IMR-90 (cell line): ENCODE data around the gene MUC5AC. TPM values are rescaled to one million over a fixed set of nuclear protein-coding genes. Genes with fewer than 3 reads are reported as not detected.
A peak's percentile ranks its signal among the peaks of the same experiment; 100 is the strongest.

ENCODE experiments used
- ATAC-seq: fragments of 200-7000 bp; cut with Tn5 transposase; 2 replicates; pipeline ENCODE4 v1.9.1; 2020; ENCODE audit warnings: low read depth, mild to moderate bottlenecking, moderate library complexity
- BruUV-seq: library from RNA; stranded (reverse); fragments of 400-500 nt; replicated peaks from 2 replicates; lab custom pipeline; 2021; lab: Mats Ljungman, UMichigan
- CTCF ChIA-PET: fragments of 300-600 bp; formaldehyde crosslinking; extraction: SDS; loops from one replicate; lab custom pipeline; 2021; ENCODE audit warnings: antibody characterized with exemption; lab: Yijun Ruan, JAX
- POLR2A ChIA-PET: fragments of 300-600 bp; sonication (Branson Sonifier 250); formaldehyde crosslinking; loops from one replicate; lab custom pipeline; 2022; ENCODE audit warnings: antibody characterized with exemption; ENCODE audit not compliant: unreplicated experiment; lab: Charles Lee
- DNase-seq: peaks from one replicate; pipeline ENCODE4 v3.0.0; 2013
- H2AFZ ChIP-seq: replicated peaks from 2 replicates; pipeline ENCODE3; 2013; ENCODE audit warnings: low read length, mild to moderate bottlenecking; ENCODE audit not compliant: poor library complexity
- H2AK5ac ChIP-seq: 2 replicates; pipeline ENCODE4 v1.6.1; 2013; ENCODE audit warnings: low read depth, low read length, inconsistent platforms
- H2AK9ac ChIP-seq: replicated peaks from 2 replicates; pipeline ENCODE3; 2013; ENCODE audit warnings: mild to moderate bottlenecking, low read depth, low read length, moderate library complexity; ENCODE audit not compliant: poor library complexity
- H2BK120ac ChIP-seq: 2 replicates; pipeline ENCODE4 v1.6.1; 2013; ENCODE audit warnings: low read depth, low read length, inconsistent platforms
- H2BK15ac ChIP-seq: 3 replicates; pipeline ENCODE4 v1.6.1; 2013; ENCODE audit warnings: low read depth, low read length, inconsistent platforms
- H2BK20ac ChIP-seq: 2 replicates; pipeline ENCODE4 v1.6.1; 2013; ENCODE audit warnings: low read depth, mild to moderate bottlenecking, inconsistent platforms, low read length, moderate library complexity
- H2BK5ac ChIP-seq: 2 replicates; pipeline ENCODE4 v1.6.1; 2013; ENCODE audit warnings: mild to moderate bottlenecking, low read depth, low read length, inconsistent platforms; ENCODE audit not compliant: poor library complexity, severe bottlenecking
- H3K14ac ChIP-seq: replicated peaks from 2 replicates; pipeline ENCODE4 v1.6.1; 2013; ENCODE audit warnings: low read depth, low read length, inconsistent platforms
- H3K18ac ChIP-seq: 2 replicates; pipeline ENCODE4 v1.6.1; 2013; ENCODE audit warnings: low read depth, low read length, control low read depth
- H3K23ac ChIP-seq: 2 replicates; pipeline ENCODE4 v1.6.1; 2013; ENCODE audit warnings: low read depth, low read length, inconsistent platforms
- H3K27ac ChIP-seq: 2 replicates; pipeline ENCODE4 v1.5.1; 2013; ENCODE audit warnings: mild to moderate bottlenecking, control low read depth, low read length; ENCODE audit not compliant: insufficient read depth
- H3K27me3 ChIP-seq: 2 replicates; pipeline ENCODE4 v1.6.1; 2013; ENCODE audit warnings: low read length; ENCODE audit not compliant: control insufficient read depth, insufficient read depth
- H3K36me3 ChIP-seq: 2 replicates; pipeline ENCODE4 v1.6.1; 2013; ENCODE audit warnings: low read length, mixed read lengths; ENCODE audit not compliant: control insufficient read depth, insufficient read depth
- H3K4ac ChIP-seq: 2 replicates; pipeline ENCODE4 v1.6.1; 2013; ENCODE audit warnings: low read depth, low read length, inconsistent platforms
- H3K4me1 ChIP-seq: 2 replicates; pipeline ENCODE4 v1.6.1; 2013; ENCODE audit warnings: low read length, mixed read lengths; ENCODE audit not compliant: control insufficient read depth, insufficient read depth
- H3K4me2 ChIP-seq: 2 replicates; pipeline ENCODE4 v1.6.1; 2013; ENCODE audit warnings: low read depth, mild to moderate bottlenecking, control low read depth, low read length, moderate library complexity
- H3K4me3 ChIP-seq: 2 replicates; pipeline ENCODE4 v1.5.1; 2013; ENCODE audit warnings: low read depth, mild to moderate bottlenecking, control low read depth, low read length, moderate library complexity; ENCODE audit not compliant: insufficient read depth
- H3K56ac ChIP-seq: 2 replicates; pipeline ENCODE4 v1.6.1; 2013; ENCODE audit warnings: low read length, inconsistent platforms; ENCODE audit not compliant: insufficient read depth; ENCODE audit errors: extremely low read depth
- H3K79me1 ChIP-seq, 2 experiments: 2 replicates each; pipeline ENCODE4 v1.6.1; 2013; ENCODE audit warnings: low read length in 2 of 2, inconsistent platforms in 1 of 2, low read depth in 1 of 2
- H3K9ac ChIP-seq: 2 replicates; pipeline ENCODE4 v1.6.1; 2013; ENCODE audit warnings: low read depth, low read length, control low read depth
- H3K9me1 ChIP-seq: 2 replicates; pipeline ENCODE4 v1.6.1; 2013; ENCODE audit warnings: low read length, inconsistent platforms; ENCODE audit not compliant: insufficient read depth
- H3K9me3 ChIP-seq: 2 replicates; pipeline ENCODE4 v1.6.1; 2013; ENCODE audit warnings: low read length; ENCODE audit not compliant: control insufficient read depth, insufficient read depth
- H4K20me1 ChIP-seq: 2 replicates; pipeline ENCODE4 v1.6.1; 2013; ENCODE audit warnings: low read length, inconsistent platforms; ENCODE audit not compliant: insufficient read depth
- H4K5ac ChIP-seq: 2 replicates; pipeline ENCODE4 v1.6.1; 2013; ENCODE audit warnings: mild to moderate bottlenecking, low read depth, low read length, control low read depth
- H4K8ac ChIP-seq, 2 experiments: 2 replicates each; pipeline ENCODE4 v1.6.1; 2013; ENCODE audit warnings: low read depth in 2 of 2, low read length in 2 of 2, control low read depth in 1 of 2, inconsistent platforms in 1 of 2
- H4K91ac ChIP-seq: 2 replicates; pipeline ENCODE4 v1.6.1; 2013; ENCODE audit warnings: low read depth, low read length, inconsistent platforms; ENCODE audit not compliant: insufficient read depth
- BHLHE40 ChIP-seq: fragments of 150-350 bp; IDR thresholded peaks from 2 replicates; pipeline ENCODE4 v1.6.1; 2016; ENCODE audit warnings: mild to moderate bottlenecking, low read depth, low read length
- CEBPB ChIP-seq: IDR thresholded peaks from 2 replicates; pipeline ENCODE4 v1.6.1; 2012; ENCODE audit warnings: low read depth, low read length, improper control_type of control experiment
- CHD1 ChIP-seq: IDR thresholded peaks from 2 replicates; pipeline ENCODE4 v1.6.1; 2012; ENCODE audit warnings: low read depth, low read length, improper control_type of control experiment
- CTCF ChIP-seq: conservative IDR thresholded peaks from 2 replicates; pipeline ENCODE4 v1.5.1; 2012; ENCODE audit warnings: mild to moderate bottlenecking, low read depth, low read length, improper control_type of control experiment
- ELK1 ChIP-seq: fragments of 150-350 bp; IDR thresholded peaks from 2 replicates; pipeline ENCODE4 v1.6.1; 2016; ENCODE audit warnings: low read depth, mild to moderate bottlenecking, low read length, moderate library complexity, borderline replicate concordance
- FOS ChIP-seq: fragments of 150-350 bp; IDR thresholded peaks from 2 replicates; pipeline ENCODE4 v1.6.1; 2016; ENCODE audit warnings: low read depth, low read length
- MAFK ChIP-seq: IDR thresholded peaks from 2 replicates; pipeline ENCODE4 v1.6.1; 2012; ENCODE audit warnings: low read depth, low read length, improper control_type of control experiment
- MAZ ChIP-seq: IDR thresholded peaks from 2 replicates; pipeline ENCODE4 v1.6.1; 2012; ENCODE audit warnings: low read depth, mild to moderate bottlenecking, low read length, improper control_type of control experiment, moderate library complexity, borderline replicate concordance
- MXI1 ChIP-seq: IDR thresholded peaks from 2 replicates; pipeline ENCODE4 v1.6.1; 2012; ENCODE audit warnings: low read depth, mild to moderate bottlenecking, low read length, moderate library complexity, borderline replicate concordance
- NFE2L2 ChIP-seq: fragments of 150-350 bp; IDR thresholded peaks from 2 replicates; pipeline ENCODE4 v1.6.1; 2016; ENCODE audit warnings: low read depth, mild to moderate bottlenecking, low read length
- POLR2A ChIP-seq: IDR thresholded peaks from 2 replicates; pipeline ENCODE4 v1.6.1; 2012; ENCODE audit warnings: mild to moderate bottlenecking, low read depth, low read length
- RAD21 ChIP-seq: IDR thresholded peaks from 2 replicates; pipeline ENCODE4 v1.6.1; 2012; ENCODE audit warnings: low read length, improper control_type of control experiment
- RCOR1 ChIP-seq: IDR thresholded peaks from 2 replicates; pipeline ENCODE4 v1.6.1; 2012; ENCODE audit warnings: mild to moderate bottlenecking, low read length, improper control_type of control experiment; ENCODE audit not compliant: insufficient replicate concordance
- RFX5 ChIP-seq: IDR thresholded peaks from 2 replicates; pipeline ENCODE4 v1.8.0; 2012; ENCODE audit warnings: low read depth, mild to moderate bottlenecking, low read length, moderate library complexity
- SMC3 ChIP-seq: fragments of 150-350 bp; IDR thresholded peaks from 2 replicates; pipeline ENCODE4 v1.6.1; 2016; ENCODE audit warnings: low read depth, mild to moderate bottlenecking, antibody characterized with exemption, low read length, moderate library complexity
- USF2 ChIP-seq: fragments of 150-350 bp; IDR thresholded peaks from 2 replicates; pipeline ENCODE4 v1.6.1; 2017; ENCODE audit warnings: mild to moderate bottlenecking, antibody characterized with exemption, low read length, low read depth
- WGBS, 2 experiments: methylation state at CpG; one replicate each; pipeline versions ENCODE4 v1.1.5 to v1.1.7; 2013; ENCODE audit warnings: missing lambda C conversion rate in 2 of 2; ENCODE audit not compliant: insufficient read length in 1 of 2; ENCODE audit errors: extremely low coverage in 2 of 2; 5-methylcytosine and 5-hydroxymethylcytosine counted together
- dilution Hi-C: fragments of 300-500 bp; cut with HindIII; formaldehyde crosslinking; loops from one replicate; pipeline ENCODE4 v1.14.3; 2018; ENCODE audit warnings: low sequenced_read_pairs; ENCODE audit not compliant: unreplicated experiment
- in situ Hi-C: fragments of 300-500 bp; cut with MboI; formaldehyde crosslinking; loops from 3 replicates; pipeline ENCODE4 v1.14.3; 2019; ENCODE audit warnings: low sequenced_read_pairs, inconsistent platforms, mixed read lengths
- intact Hi-C: fragments of 100-400 bp; cut with micrococcal nuclease; formaldehyde crosslinking; loops from 2 replicates; pipeline ENCODE4 v1.10.0; 2022
- polyA plus RNA-seq, 3 experiments: library from polyadenylated mRNA; depleted of rRNA; stranded (reverse); fragments of >200 nt; gene quantifications; 2 replicates each; pipeline ENCODE4 v1.2.3, GENCODE V29; 2012; ENCODE audit warnings: low replicate concordance in 1 of 3
- total RNA-seq: library from RNA; depleted of rRNA; stranded (reverse); fragments of >200 nt; gene quantifications from 2 replicates; pipeline ENCODE4 v1.2.3, GENCODE V29; 2012

MUC5AC gene
- total and polyA plus RNA-seq, 2 of the 4 experiments (the other 2 are of a cell fraction): 0.02 TPM; not detected in 1

GRCh38 chr11:1217151-1217550 is 59.4 kb downstream of the MUC5AC start:
- no peak overlapping the region for H2BK120ac ChIP-seq
- no peaks in the 10 kb centered on the region for H3K9me1 ChIP-seq
- no peak overlapping the region for H2BK15ac ChIP-seq
- no peak overlapping the region for H2BK20ac ChIP-seq
- no peak overlapping the region for H2AFZ ChIP-seq
- no peaks in the 10 kb centered on the region for H3K36me3 ChIP-seq
- POLR2A ChIA-PET: no interaction called here
- ATAC-seq (no peak), DNase-seq (no peak)
- dilution Hi-C loops (no loop called here), intact Hi-C loops (no loop called here), in situ Hi-C loops (loop anchor here (25.0 kb wide), 1 partner anchor 295 kb away; no protein-coding TSS in a partner anchor)
- H4K91ac ChIP-seq: no peak overlapping the region
- no peak overlapping the region for H3K14ac ChIP-seq
- H3K9ac ChIP-seq: no peak overlapping the region
- H3K4me2 ChIP-seq: no peak overlapping the region
- no peak overlapping the region for H2AK5ac ChIP-seq
- no peak overlapping the region for H3K23ac ChIP-seq
- no peak overlapping the region for H3K4ac ChIP-seq
- no peaks in the 10 kb centered on the region for H3K4me1 ChIP-seq
- no peak overlapping the region for H3K27ac ChIP-seq
- H3K18ac ChIP-seq: no peak overlapping the region
- H3K4me3 ChIP-seq: no peak overlapping the region
- H3K79me1 ChIP-seq: no peaks in the 10 kb centered on the region
- CTCF ChIA-PET: interaction anchor here (1.6 kb wide), 1 partner anchor 10 kb away, joined by 3 read pairs; no protein-coding TSS in a partner anchor
- no peak overlapping the region for H4K8ac ChIP-seq
- H2BK5ac ChIP-seq: no peak overlapping the region
- H4K20me1 ChIP-seq: no peaks in the 10 kb centered on the region
- WGBS, 2 experiments: 87% methylated on average over 13 of the region's 17 CpGs; no CpG with 5 or more reads in 1 of the 2 experiments
- H3K27me3 ChIP-seq: peaks cover 11% of the 10 kb centered on the region
- H3K9me3 ChIP-seq: no peaks in the 10 kb centered on the region; the same call in 1 of the 2 replicates
- BruUV-seq: no TSS peak
- H2AK9ac ChIP-seq: peak overlapping the region; percentile 19
- TF ChIP-seq CEBPB (no peak), POLR2A (no peak), MAFK (no peak), FOS (no peak), ELK1 (no peak), MXI1 (no peak), CTCF (no peak), USF2 (no peak), NFE2L2 (no peak), CHD1 (no peak), BHLHE40 (no peak), RFX5 (no peak), RAD21 (no peak), SMC3 (no peak), RCOR1 (no peak), MAZ (no peak)
- no peak overlapping the region for H4K5ac ChIP-seq
- no peak overlapping the region for H3K56ac ChIP-seq
